ENCODE data around the gene RPP21. TPM values are rescaled to one million over a fixed set of nuclear protein-coding genes. Genes with fewer than 3 reads are reported as not detected.

Gene RPP21
- total and polyA plus RNA-seq, 10 of the 15 experiments (the other 5 are each of a cell fraction or from before 2014, with no cell fraction given): 14.3 to 94.6 (median 42.1) TPM

DNA sequence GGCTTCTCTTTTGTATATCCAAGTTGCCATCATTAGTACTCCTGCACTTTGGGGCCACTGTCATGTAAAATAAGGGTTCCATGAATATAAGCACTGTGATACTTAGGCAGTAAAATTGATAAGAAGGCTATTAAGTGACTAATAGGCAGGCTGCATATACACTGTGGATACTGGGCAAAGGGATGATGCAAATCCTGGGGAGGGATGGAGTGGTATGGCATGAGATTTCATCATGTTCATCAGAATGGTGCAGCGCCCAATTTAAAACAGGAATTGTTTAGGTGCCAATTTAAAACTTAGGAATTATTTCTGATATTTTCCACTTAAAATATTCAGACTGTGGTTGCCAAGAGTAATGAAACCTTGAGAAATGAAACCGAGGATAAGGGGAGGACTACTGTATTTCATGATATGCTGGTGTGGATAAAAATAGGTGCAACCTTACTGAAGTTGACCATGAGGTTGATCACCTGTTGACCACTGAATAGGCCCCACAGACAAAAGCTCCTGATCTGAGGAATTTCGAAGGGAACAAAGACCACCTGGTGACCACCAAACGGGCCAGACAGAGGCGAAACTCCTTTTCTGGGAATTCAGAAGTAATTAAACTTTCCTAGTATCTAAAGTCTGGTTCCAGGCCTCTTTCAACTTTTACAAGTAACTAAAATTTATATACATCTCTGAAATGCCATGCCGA is 23.1 kb upstream of the RPP21 start:
- H3K4me3 ChIP-seq: peak overlapping the region; percentile 22; the same call in 1 of the 2 replicates
- 100% methylated on average over 6 of the region's 6 CpGs for WGBS (ENCODE audit: insufficient coverage, insufficient replicate concordance, low lambda C conversion rate, missing lambda C conversion rate)
- H3K27ac ChIP-seq (ENCODE audit: control insufficient read depth, insufficient read depth): no peak overlapping the region; the same call in 1 of the 2 replicates
- FAIRE-seq (no peak), ATAC-seq (no peak), DNase-seq (ENCODE audit: low read depth, low spot score) (no peak)
- H3K27me3 ChIP-seq (replicated peaks in 1 of 2; ENCODE audit: control insufficient read depth in 2 of 2, insufficient read depth in 2 of 2, low read length in 1 of 2): no peaks in the 10 kb centered on the region
- H4K20me1 ChIP-seq (ENCODE audit: control insufficient read depth, insufficient read depth): peaks cover 3% of the 10 kb centered on the region; the same call in 1 of the 2 replicates
- ChIA-PET SMC1A (ENCODE audit: uncharacterized antibody, unreplicated experiment) (interaction anchor here (1.6 kb wide), 1 partner anchor 10 kb away, joined by 3 read pairs; no protein-coding TSS in a partner anchor), CTCF (interaction anchor here (1.6 kb wide), 1 partner anchor 75 kb away, joined by 3 read pairs; no protein-coding TSS in a partner anchor), POLR2A (no interaction called here), RAD21 (ENCODE audit: unreplicated experiment) (no interaction called here)
- H3K9me3 ChIP-seq (replicated peaks; ENCODE audit: control insufficient read depth, insufficient read depth, low read length): no peaks in the 10 kb centered on the region; the same call in 2 of the 3 replicates
- no peak overlapping the region for H3K9ac ChIP-seq (ENCODE audit: control insufficient read depth, insufficient read depth, low read length)
- H3K79me2 ChIP-seq (ENCODE audit: control insufficient read depth, insufficient read depth, low read length): peaks cover 85% of the 10 kb centered on the region
- intact Hi-C loops (cut with micrococcal nuclease; ENCODE audit: unreplicated experiment): loop anchor here (10.0 kb wide), 1 partner anchor 233 kb away; the partner anchor contains the start of genes GNL1 and PRR3
- H2AFZ ChIP-seq (ENCODE audit: control insufficient read depth, low read depth, low read length): no peak overlapping the region
- H3K36me3 ChIP-seq (ENCODE audit: control insufficient read depth in 2 of 2, insufficient read depth in 2 of 2, low read length in 1 of 2): peaks cover 2 to 8% of the 10 kb centered on the region in 2 experiments; a peak in 3 of 4 replicates
- peaks cover 10% of the 10 kb centered on the region for H3K4me1 ChIP-seq (ENCODE audit: control insufficient read depth, insufficient read depth, low read length)
- H3K4me2 ChIP-seq (ENCODE audit: control insufficient read depth, insufficient read depth): peak overlapping the region; percentile 47; the same call in 1 of the 2 replicates
- in situ Hi-C loops (cut with MboI): no loop called here
- TF ChIP-seq, protein P1, sequence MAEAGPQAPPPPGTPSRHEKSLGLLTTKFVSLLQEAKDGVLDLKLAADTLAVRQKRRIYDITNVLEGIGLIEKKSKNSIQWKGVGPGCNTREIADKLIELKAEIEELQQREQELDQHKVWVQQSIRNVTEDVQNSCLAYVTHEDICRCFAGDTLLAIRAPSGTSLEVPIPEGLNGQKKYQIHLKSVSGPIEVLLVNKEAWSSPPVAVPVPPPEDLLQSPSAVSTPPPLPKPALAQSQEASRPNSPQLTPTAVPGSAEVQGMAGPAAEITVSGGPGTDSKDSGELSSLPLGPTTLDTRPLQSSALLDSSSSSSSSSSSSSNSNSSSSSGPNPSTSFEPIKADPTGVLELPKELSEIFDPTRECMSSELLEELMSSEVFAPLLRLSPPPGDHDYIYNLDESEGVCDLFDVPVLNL (IDR thresholded peaks at IDR 0.05; ENCODE audit: low read depth, low read length): no peak
- TF ChIP-seq JUNB (IDR thresholded peaks at IDR 0.05) (no peak), DPF2 (IDR thresholded peaks at IDR 0.05) (no peak), MTA2 (IDR thresholded peaks at IDR 0.05; ENCODE audit: low read depth) (no peak), MEF2A (IDR thresholded peaks at IDR 0.05; ENCODE audit: insufficient read depth, low read depth, low read length) (no peak), BRCA1 (IDR thresholded peaks at IDR 0.05; ENCODE audit: low read depth, low read length) (no peak), CHD4 (IDR thresholded peaks at IDR 0.05) (no peak), MYB (IDR thresholded peaks at IDR 0.05; ENCODE audit: borderline replicate concordance, low read depth, low read length) (no peak), PML (IDR thresholded peaks at IDR 0.05; ENCODE audit: low read length) (no peak), SMARCA5 (IDR thresholded peaks at IDR 0.05) (no peak)
- TF ChIP-seq, protein P2, sequence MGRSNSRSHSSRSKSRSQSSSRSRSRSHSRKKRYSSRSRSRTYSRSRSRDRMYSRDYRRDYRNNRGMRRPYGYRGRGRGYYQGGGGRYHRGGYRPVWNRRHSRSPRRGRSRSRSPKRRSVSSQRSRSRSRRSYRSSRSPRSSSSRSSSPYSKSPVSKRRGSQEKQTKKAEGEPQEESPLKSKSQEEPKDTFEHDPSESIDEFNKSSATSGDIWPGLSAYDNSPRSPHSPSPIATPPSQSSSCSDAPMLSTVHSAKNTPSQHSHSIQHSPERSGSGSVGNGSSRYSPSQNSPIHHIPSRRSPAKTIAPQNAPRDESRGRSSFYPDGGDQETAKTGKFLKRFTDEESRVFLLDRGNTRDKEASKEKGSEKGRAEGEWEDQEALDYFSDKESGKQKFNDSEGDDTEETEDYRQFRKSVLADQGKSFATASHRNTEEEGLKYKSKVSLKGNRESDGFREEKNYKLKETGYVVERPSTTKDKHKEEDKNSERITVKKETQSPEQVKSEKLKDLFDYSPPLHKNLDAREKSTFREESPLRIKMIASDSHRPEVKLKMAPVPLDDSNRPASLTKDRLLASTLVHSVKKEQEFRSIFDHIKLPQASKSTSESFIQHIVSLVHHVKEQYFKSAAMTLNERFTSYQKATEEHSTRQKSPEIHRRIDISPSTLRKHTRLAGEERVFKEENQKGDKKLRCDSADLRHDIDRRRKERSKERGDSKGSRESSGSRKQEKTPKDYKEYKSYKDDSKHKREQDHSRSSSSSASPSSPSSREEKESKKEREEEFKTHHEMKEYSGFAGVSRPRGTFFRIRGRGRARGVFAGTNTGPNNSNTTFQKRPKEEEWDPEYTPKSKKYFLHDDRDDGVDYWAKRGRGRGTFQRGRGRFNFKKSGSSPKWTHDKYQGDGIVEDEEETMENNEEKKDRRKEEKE (IDR thresholded peaks at IDR 0.05): no peak
- TF ChIP-seq, protein P3, sequence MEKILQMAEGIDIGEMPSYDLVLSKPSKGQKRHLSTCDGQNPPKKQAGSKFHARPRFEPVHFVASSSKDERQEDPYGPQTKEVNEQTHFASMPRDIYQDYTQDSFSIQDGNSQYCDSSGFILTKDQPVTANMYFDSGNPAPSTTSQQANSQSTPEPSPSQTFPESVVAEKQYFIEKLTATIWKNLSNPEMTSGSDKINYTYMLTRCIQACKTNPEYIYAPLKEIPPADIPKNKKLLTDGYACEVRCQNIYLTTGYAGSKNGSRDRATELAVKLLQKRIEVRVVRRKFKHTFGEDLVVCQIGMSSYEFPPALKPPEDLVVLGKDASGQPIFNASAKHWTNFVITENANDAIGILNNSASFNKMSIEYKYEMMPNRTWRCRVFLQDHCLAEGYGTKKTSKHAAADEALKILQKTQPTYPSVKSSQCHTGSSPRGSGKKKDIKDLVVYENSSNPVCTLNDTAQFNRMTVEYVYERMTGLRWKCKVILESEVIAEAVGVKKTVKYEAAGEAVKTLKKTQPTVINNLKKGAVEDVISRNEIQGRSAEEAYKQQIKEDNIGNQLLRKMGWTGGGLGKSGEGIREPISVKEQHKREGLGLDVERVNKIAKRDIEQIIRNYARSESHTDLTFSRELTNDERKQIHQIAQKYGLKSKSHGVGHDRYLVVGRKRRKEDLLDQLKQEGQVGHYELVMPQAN (conservative IDR thresholded peaks at IDR 0.05): no peak
- TF ChIP-seq, protein P4, sequence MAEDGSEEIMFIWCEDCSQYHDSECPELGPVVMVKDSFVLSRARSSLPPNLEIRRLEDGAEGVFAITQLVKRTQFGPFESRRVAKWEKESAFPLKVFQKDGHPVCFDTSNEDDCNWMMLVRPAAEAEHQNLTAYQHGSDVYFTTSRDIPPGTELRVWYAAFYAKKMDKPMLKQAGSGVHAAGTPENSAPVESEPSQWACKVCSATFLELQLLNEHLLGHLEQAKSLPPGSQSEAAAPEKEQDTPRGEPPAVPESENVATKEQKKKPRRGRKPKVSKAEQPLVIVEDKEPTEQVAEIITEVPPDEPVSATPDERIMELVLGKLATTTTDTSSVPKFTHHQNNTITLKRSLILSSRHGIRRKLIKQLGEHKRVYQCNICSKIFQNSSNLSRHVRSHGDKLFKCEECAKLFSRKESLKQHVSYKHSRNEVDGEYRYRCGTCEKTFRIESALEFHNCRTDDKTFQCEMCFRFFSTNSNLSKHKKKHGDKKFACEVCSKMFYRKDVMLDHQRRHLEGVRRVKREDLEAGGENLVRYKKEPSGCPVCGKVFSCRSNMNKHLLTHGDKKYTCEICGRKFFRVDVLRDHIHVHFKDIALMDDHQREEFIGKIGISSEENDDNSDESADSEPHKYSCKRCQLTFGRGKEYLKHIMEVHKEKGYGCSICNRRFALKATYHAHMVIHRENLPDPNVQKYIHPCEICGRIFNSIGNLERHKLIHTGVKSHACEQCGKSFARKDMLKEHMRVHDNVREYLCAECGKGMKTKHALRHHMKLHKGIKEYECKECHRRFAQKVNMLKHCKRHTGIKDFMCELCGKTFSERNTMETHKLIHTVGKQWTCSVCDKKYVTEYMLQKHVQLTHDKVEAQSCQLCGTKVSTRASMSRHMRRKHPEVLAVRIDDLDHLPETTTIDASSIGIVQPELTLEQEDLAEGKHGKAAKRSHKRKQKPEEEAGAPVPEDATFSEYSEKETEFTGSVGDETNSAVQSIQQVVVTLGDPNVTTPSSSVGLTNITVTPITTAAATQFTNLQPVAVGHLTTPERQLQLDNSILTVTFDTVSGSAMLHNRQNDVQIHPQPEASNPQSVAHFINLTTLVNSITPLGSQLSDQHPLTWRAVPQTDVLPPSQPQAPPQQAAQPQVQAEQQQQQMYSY (CRISPR knock-in tag; IDR thresholded peaks at IDR 0.05): no peak
- no TSS peak for BruUV-seq (replicated peaks)
